HG03103 (cell line): ENCODE measurements around the gene ZNF536.

Source experiments
- ATAC-seq: cut with Tn5 transposase; IDR thresholded peaks from one replicate; pipeline ENCODE4 v1.9.1; 2021; ENCODE audit warnings: low read depth; ENCODE audit not compliant: unreplicated experiment

ZNF536 gene

DNA sequence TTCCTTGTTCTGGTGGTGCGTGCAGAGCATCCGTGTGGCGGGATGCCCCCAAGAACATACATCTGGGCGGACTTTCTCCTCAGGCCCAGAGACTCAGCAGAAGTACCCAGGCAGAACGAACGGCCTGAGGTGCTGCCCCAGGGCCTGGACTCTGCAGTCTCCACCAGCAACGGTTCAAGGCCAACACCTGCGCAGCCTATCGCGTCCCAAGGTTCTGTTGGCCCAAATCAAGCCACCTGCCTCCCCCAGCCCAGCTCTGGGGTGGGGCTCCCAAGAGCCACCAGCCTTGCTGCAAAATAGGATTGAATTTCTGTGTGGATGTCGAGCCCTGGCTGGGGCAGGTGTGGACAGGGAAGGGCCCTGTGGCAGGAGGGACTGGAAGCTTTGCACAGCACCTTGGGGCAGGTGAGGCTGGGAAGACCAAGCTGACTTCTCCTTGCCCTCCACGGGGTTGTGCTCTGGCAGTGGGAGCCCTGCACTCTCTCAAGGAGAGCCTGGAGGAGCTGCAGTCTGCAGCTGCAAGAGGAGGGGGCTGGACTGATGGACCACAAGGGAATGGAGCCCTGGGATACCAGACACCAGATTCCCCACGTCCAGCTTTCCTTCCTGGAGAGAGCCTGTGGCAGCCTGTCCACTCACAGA lies 146.9 kb downstream of the ZNF536 start:
- ATAC-seq: no peak

DNA sequence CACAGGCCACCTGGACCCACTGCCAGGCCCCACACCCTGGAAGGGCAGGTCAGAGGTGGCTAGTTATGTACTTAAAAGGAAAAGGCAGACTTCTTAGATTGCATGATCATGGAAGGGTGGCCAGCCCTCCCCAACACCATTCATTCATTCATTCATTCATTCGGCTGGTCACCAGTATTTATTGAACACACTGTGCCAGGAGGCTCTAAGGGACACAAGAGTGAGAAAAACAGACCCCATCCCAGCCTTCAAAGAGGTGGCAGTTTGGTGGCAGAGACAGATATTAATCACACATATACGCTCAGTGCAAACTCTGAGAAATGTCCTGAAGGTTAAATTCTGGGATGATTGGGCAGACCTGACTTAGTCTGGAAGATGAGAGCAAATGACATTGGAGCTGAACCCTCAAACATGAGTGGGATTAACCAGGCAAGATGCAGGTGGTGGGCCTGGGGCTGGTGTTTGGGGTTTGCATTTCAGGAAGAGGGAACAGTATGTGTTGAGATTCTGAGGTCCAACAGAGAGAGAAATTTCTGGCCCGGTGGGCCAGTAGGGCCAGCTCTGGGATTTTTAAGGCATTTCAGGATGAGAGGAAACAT lies 147.5 kb downstream of the ZNF536 start:
- no peak for ATAC-seq

DNA sequence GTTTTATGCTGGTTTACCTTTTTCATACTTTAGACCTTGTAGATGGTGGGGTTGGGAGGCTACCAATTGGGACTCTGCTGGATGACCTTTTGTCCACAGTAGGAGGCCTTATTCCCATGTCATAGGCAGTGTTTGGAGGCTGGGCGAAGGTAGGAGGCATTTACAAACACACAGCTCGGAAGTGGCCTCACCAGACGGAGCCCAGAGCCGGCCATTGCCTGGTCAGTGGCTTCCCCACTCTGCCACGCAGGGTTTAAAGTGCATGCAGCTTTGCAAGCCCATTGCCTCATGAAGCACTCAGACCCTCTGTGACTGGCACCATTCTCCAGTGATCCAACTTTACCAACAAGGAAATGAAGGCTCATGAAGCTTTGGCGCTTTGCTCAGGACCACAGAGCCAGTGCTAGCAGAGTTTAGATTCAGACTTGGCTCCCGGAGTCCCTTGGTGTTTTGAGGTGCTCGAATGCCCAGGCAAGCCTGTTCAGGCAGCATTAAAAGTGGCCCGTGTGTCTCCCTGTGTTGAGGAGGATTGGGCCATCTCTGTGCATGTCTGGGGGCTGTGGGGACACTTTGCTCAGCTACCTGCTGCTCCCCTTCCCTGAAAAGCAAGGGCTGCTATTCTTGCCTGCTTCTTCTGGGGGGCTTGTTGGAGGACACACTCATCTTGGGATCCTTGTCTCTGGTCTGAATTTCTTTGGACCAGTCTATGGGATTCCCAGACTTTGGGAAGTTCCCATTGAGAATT lies 148.7 kb downstream of the ZNF536 start:
- ATAC-seq: no peak

DNA sequence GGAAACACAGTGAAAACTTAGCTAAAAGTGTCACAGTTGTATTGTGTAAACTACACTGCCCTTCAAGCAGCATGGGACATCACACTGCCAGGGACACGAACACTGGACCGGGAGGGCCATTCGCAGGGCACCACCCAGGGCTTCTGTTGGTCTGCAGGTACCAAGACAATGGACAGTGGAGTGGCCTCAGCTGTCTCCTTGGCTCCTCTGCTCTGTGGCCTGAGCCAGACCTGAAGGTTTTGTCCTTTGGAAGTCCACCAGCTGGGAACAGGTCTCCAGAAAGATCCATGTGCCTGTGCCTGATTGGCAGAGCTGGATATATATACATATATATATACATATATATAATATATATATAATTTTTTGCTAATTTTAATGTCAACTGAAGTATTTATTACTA lies 149.8 kb downstream of the ZNF536 start:
- no peak for ATAC-seq

- ATAC-seq: no peak
Measured at GRCh38 chr19:30522341-30522740, 150.2 kb downstream of the ZNF536 start.

GRCh38 chr19:30523791-30524190 lies 151.6 kb downstream of the ZNF536 start:
- ATAC-seq: no peak

- ATAC-seq: no peak
Measured at GRCh38 chr19:30525383-30525782, 153.2 kb downstream of the ZNF536 start.

GRCh38 chr19:30528919-30529318 lies 156.7 kb downstream of the ZNF536 start:
- ATAC-seq: no peak

- ATAC-seq: no peak
Measured at GRCh38 chr19:30529876-30530275, 157.7 kb downstream of the ZNF536 start.

DNA sequence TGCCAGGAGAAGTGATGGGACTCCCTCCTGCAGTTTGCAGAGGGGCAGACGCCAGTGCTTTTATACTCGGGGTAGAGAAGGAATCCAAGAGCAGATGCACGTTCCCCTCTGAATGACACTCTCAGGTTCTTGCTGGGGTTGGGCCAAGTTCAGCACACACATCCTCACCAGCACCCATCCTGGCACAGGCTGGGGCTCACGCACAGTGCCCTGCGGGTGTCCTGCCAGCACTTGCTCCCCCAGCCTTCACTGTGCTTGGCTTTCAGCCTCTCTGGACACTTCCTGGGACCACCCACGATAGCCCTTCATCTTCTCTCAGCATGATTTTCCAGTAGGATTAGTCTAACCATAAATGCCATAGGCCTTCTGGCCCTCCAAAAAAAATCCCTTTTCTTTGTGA lies 158.6 kb downstream of the ZNF536 start:
- ATAC-seq: no peak

- ATAC-seq: no peak
Measured at GRCh38 chr19:30535011-30535410, 162.8 kb downstream of the ZNF536 start.

DNA sequence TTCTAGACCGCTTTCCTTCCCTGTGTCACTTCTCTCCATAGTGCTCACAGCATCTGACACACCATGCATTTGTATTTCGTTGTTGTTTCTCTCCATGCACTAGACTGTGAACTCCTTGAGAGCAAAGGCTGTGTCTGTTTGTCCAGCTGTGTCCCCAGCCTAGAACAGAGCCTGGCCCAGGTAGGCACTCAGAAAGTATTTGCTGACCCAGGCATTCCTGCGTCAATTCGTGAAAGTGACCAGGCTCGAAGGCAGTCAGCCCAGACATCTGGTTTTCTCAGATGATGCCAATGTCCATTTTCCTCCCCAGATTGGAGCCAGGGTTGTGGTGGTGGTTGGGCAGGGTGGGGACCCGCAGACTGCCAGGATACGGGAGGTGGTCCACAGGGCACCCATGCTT lies 164.8 kb downstream of the ZNF536 start:
- no peak for ATAC-seq

- no peak for ATAC-seq
Measured at GRCh38 chr19:30539315-30539714, 167.1 kb downstream of the ZNF536 start.

- no peak for ATAC-seq
Measured at GRCh38 chr19:30539981-30540380, 167.8 kb downstream of the ZNF536 start.

- no peak for ATAC-seq
Measured at GRCh38 chr19:30540761-30541160, 168.6 kb downstream of the ZNF536 start.

DNA sequence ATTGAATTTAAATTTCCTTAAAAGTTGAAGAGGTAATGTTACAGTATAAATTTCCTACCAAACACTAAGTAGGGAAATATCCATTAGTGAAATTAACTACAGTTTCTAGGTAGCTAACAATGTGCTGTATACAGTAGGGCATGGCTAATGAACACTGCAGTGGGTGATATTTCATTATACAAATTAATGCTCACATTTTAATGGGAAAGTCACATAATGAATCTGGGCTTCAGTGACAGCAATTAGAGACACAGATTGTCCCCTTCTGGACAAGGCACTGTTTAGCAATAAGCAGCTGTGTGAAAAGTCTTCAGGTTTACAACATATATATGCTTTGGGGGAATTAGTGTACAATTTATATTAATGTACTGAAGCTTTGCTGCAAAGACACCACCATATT lies 169.4 kb downstream of the ZNF536 start:
- ATAC-seq: no peak

GRCh38 chr19:30543243-30543945 lies 171.2 kb downstream of the ZNF536 start:
- no peak for ATAC-seq

- no peak for ATAC-seq
Measured at GRCh38 chr19:30545752-30546151, 173.6 kb downstream of the ZNF536 start.

GRCh38 chr19:30546332-30546731 lies 174.1 kb downstream of the ZNF536 start:
- no peak for ATAC-seq

- ATAC-seq: no peak
Measured at GRCh38 chr19:30547246-30547645, 175.1 kb downstream of the ZNF536 start.

- ATAC-seq: no peak
Measured at GRCh38 chr19:30549151-30549550, 177.0 kb downstream of the ZNF536 start.
